Cardiac muscle cell (in vitro differentiated cells and primary cell): ENCODE measurements around the gene NR5A1. TPM values are rescaled to one million over a fixed set of nuclear protein-coding genes. Genes with fewer than 3 reads are reported as not detected.

Experiments
- DNase-seq, 2 donors: peaks; one replicate each; pipeline versions ENCODE4 v3.0.0 to v3.0.0-alpha.2; 2010 to 2017; ENCODE audit warnings: low read depth in 1 of 2, low spot score in 1 of 2
- H3K27ac ChIP-seq: fragments of 200-600 bp; sonication (generic); 2 replicates; pipeline ENCODE4 v1.5.1; 2016
- H3K27me3 ChIP-seq: fragments of 200-600 bp; sonication (generic); 2 replicates; pipeline ENCODE4 v1.6.0; 2016; ENCODE audit warnings: control low read depth
- H3K36me3 ChIP-seq: fragments of 200-600 bp; sonication (generic); 2 replicates; pipeline ENCODE4 v1.5.1; 2016; ENCODE audit warnings: control low read depth
- H3K4me1 ChIP-seq: fragments of 200-600 bp; sonication (generic); 2 replicates; pipeline ENCODE4 v1.8.1; 2017; ENCODE audit warnings: low read depth, mild to moderate bottlenecking, mixed run types
- H3K4me3 ChIP-seq: fragments of 200-600 bp; sonication (generic); 2 replicates; pipeline ENCODE4 v1.5.1; 2016; ENCODE audit warnings: mild to moderate bottlenecking
- H3K9me3 ChIP-seq: fragments of 200-600 bp; sonication (generic); 2 replicates; pipeline ENCODE4 v1.5.1; 2017; ENCODE audit warnings: low read depth, mild to moderate bottlenecking, control low read depth
- CTCF ChIP-seq: IDR thresholded peaks from 2 replicates; pipeline ENCODE4 v1.5.1; 2012; ENCODE audit warnings: low read depth, mild to moderate bottlenecking, low read length
- polyA plus RNA-seq: library from polyadenylated mRNA; unstranded; fragments of >200 nt; fragmentation: Nextera tagmentation; extraction: Ambion mirVana; gene quantifications from 2 replicates; pipeline ENCODE4 v1.2.1, GENCODE V29; 2016
- total RNA-seq: library from RNA; depleted of rRNA; stranded (reverse); fragments of >200 nt; gene quantifications from 2 replicates; pipeline ENCODE4 v1.2.3, GENCODE V29; 2016

The NR5A1 gene
- total and polyA plus RNA-seq, 2 experiments from 2014 or later, result 0.12 TPM; not detected in 1

- Histone ChIP-seq H3K36me3 (no peaks in the 10 kb centered on the region), H3K4me1 (no peaks in the 10 kb centered on the region), H3K27ac (no peak overlapping the region), H3K9me3 (no peaks in the 10 kb centered on the region), H3K4me3 (no peak overlapping the region), H3K27me3 (peaks cover 21% of the 10 kb centered on the region)
- no peak for DNase-seq
- no peak for TF ChIP-seq CTCF
Measured at GRCh38 chr9:124457079-124457886, 49.9 kb downstream of the NR5A1 start.

GRCh38 chr9:124456341-124457078 lies 50.7 kb downstream of the NR5A1 start:
- Histone ChIP-seq H3K36me3 (no peaks in the 10 kb centered on the region), H3K27ac (no peak overlapping the region), H3K4me3 (no peak overlapping the region), H3K4me1 (no peaks in the 10 kb centered on the region), H3K27me3 (peaks cover 24% of the 10 kb centered on the region), H3K9me3 (no peaks in the 10 kb centered on the region)
- no peak for TF ChIP-seq CTCF
- no peak for DNase-seq

- no peak overlapping the region for H3K27ac ChIP-seq
- H3K4me3 ChIP-seq, result no peak overlapping the region
- no peaks in the 10 kb centered on the region for H3K9me3 ChIP-seq
- no peak for DNase-seq
- TF ChIP-seq CTCF, result no peak
- H3K27me3 ChIP-seq, result peaks cover 31% of the 10 kb centered on the region
- no peaks in the 10 kb centered on the region for H3K4me1 ChIP-seq
- H3K36me3 ChIP-seq, result no peaks in the 10 kb centered on the region
Measured at GRCh38 chr9:124455820-124456219, 51.4 kb downstream of the NR5A1 start.

GRCh38 chr9:124454791-124455443 lies 52.3 kb downstream of the NR5A1 start:
- TF ChIP-seq CTCF, result no peak
- peaks cover 33% of the 10 kb centered on the region for H3K27me3 ChIP-seq
- no peaks in the 10 kb centered on the region for H3K4me1 ChIP-seq
- DNase-seq, result no peak
- H3K27ac ChIP-seq, result no peak overlapping the region
- no peaks in the 10 kb centered on the region for H3K36me3 ChIP-seq
- no peaks in the 10 kb centered on the region for H3K9me3 ChIP-seq
- no peak overlapping the region for H3K4me3 ChIP-seq

GRCh38 chr9:124454296-124454695 lies 52.9 kb downstream of the NR5A1 start:
- no peaks in the 10 kb centered on the region for H3K36me3 ChIP-seq
- no peaks in the 10 kb centered on the region for H3K4me1 ChIP-seq
- H3K27ac ChIP-seq, result no peak overlapping the region
- no peak for DNase-seq
- H3K4me3 ChIP-seq, result no peak overlapping the region
- H3K27me3 ChIP-seq, result peaks cover 33% of the 10 kb centered on the region
- no peaks in the 10 kb centered on the region for H3K9me3 ChIP-seq
- TF ChIP-seq CTCF, result no peak
